ENCODE measurements around the gene WDR91. TPM values are rescaled to one million over a fixed set of nuclear protein-coding genes. Genes with fewer than 3 reads are reported as not detected.

Gene WDR91
- total RNA-seq, 1 donor from 2014 or later, result 5.4 TPM

DNA sequence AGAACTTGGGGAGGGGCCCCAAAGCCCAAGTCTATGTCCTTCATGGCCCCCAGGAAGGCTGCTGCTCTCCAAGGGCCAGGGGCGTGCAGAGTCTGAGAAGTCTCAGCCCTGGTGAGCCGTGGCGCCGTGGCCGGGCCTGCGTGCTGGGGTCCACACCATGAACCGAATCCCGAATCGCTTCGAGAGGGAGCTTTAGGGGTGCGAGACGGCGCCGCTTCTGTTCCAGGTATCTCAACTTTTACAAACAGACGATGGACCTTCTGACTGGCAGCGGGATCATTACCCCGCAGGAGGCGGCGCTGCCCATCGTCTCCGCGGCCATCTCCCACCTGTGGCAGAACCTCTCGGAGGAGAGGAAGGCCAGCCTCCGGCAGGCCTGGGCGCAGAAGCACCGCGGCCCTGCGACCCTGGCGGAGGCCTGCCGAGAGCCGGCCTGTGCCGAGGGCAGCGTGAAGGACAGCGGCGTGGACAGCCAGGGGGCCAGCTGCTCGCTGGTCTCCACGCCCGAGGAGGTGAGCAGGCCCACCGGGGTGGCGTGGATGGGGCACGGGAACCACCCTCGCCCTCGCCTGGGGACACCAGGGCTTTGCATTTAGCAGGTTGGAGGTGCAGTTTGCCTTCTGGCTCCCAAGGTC lies 35.0 kb upstream of the WDR91 start:
- Histone ChIP-seq H3K79me2 (ENCODE audit: low read depth) (no peaks in the 10 kb centered on the region), H3F3A (ENCODE audit: low read depth) (no peaks in the 10 kb centered on the region), H3K27ac (no peak overlapping the region), H2AFZ (replicated peaks) (no peak overlapping the region), H3K9ac (no peak overlapping the region), H3K4me1 (no peaks in the 10 kb centered on the region), H3K27me3 (no peaks in the 10 kb centered on the region), H4K20me1 (ENCODE audit: low read depth) (no peaks in the 10 kb centered on the region), H3K4me2 (no peak overlapping the region), H3K9me3 (ENCODE audit: low read depth) (no peaks in the 10 kb centered on the region), H3K36me3 (no peaks in the 10 kb centered on the region), H3K4me3 (no peak overlapping the region)
- Mint-ChIP-seq H3K27me3 (ENCODE audit: insufficient read depth, low read depth) (peaks cover 4% of the 10 kb centered on the region), H3K27ac (no peak overlapping the region), H3K9me3 (no peaks in the 10 kb centered on the region), H3K36me3 (no peaks in the 10 kb centered on the region), H3K4me1 (no peaks in the 10 kb centered on the region), H3K4me3 (no peak overlapping the region)
- no peak for DNase-seq (ENCODE audit: low spot score)
- TF ChIP-seq, protein P1, sequence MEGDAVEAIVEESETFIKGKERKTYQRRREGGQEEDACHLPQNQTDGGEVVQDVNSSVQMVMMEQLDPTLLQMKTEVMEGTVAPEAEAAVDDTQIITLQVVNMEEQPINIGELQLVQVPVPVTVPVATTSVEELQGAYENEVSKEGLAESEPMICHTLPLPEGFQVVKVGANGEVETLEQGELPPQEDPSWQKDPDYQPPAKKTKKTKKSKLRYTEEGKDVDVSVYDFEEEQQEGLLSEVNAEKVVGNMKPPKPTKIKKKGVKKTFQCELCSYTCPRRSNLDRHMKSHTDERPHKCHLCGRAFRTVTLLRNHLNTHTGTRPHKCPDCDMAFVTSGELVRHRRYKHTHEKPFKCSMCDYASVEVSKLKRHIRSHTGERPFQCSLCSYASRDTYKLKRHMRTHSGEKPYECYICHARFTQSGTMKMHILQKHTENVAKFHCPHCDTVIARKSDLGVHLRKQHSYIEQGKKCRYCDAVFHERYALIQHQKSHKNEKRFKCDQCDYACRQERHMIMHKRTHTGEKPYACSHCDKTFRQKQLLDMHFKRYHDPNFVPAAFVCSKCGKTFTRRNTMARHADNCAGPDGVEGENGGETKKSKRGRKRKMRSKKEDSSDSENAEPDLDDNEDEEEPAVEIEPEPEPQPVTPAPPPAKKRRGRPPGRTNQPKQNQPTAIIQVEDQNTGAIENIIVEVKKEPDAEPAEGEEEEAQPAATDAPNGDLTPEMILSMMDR (IDR thresholded peaks at IDR 0.05), result no peak
- no peak for TF ChIP-seq EZH2 (IDR thresholded peaks at IDR 0.05)
- no peak for TF ChIP-seq EZH2phosphoT487 (IDR thresholded peaks at IDR 0.05)

DNA sequence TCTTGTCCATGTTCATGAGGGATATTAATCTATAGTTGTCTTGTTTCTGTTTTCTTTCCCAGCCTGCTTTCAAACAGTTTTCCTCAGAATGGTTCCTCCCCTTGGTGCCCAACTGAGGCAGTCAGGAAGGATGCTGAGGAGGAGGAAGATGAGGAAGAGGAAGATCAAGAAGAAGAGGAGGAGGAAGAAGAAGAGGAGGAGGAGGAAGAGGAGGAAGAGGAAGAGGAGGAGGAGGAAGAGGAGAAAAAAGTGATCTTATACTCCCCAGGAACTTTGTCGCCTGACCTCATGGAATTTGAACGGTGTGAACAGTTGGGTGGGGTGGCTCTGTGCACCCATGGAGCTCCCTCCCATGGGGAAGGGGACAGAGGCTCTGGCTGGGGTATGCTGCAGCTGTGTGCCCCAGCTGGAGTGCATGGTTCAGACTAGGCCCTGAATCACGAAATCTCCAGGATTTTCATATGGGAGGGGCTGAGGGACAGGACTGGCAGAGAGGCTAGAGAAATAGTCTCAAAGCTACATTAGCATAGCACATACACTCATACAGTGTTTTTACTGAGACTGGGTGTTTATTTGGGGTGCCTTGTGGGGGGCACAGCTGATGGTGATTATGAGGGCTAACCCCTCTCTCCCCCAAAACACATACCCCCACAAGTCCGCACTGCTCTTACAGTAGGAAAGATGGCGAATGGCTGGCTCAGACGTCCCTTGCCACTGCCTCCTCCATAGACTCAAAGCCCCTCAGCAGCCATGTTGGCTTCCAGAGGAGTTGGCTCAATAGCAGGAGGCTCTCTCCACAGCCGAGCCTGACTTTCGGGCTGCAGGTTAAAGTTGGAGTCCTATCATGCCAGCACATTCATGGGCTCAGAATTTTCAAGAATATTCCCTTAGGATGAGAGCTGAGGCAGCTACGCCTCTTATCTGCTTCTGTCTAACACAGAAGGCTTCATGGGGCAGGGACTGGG lies 34.2 kb upstream of the WDR91 start:
- DNase-seq (ENCODE audit: low spot score), result no peak
- Histone ChIP-seq H4K20me1 (ENCODE audit: low read depth) (no peaks in the 10 kb centered on the region), H3K36me3 (no peaks in the 10 kb centered on the region), H3K4me3 (no peak overlapping the region), H3K79me2 (ENCODE audit: low read depth) (no peaks in the 10 kb centered on the region), H3K4me2 (no peak overlapping the region), H3K4me1 (no peaks in the 10 kb centered on the region), H3K9me3 (ENCODE audit: low read depth) (no peaks in the 10 kb centered on the region), H2AFZ (replicated peaks) (no peak overlapping the region), H3K27me3 (no peaks in the 10 kb centered on the region), H3K9ac (no peak overlapping the region), H3F3A (ENCODE audit: low read depth) (no peaks in the 10 kb centered on the region), H3K27ac (no peak overlapping the region)
- Mint-ChIP-seq H3K27me3 (ENCODE audit: insufficient read depth, low read depth) (peaks cover 4% of the 10 kb centered on the region), H3K4me1 (no peaks in the 10 kb centered on the region), H3K27ac (no peak overlapping the region), H3K4me3 (no peak overlapping the region), H3K36me3 (no peaks in the 10 kb centered on the region), H3K9me3 (no peaks in the 10 kb centered on the region)
- TF ChIP-seq EZH2phosphoT487 (IDR thresholded peaks at IDR 0.05), result no peak
- no peak for TF ChIP-seq EZH2 (IDR thresholded peaks at IDR 0.05)
- TF ChIP-seq, protein P1 (IDR thresholded peaks at IDR 0.05), result no peak

DNA sequence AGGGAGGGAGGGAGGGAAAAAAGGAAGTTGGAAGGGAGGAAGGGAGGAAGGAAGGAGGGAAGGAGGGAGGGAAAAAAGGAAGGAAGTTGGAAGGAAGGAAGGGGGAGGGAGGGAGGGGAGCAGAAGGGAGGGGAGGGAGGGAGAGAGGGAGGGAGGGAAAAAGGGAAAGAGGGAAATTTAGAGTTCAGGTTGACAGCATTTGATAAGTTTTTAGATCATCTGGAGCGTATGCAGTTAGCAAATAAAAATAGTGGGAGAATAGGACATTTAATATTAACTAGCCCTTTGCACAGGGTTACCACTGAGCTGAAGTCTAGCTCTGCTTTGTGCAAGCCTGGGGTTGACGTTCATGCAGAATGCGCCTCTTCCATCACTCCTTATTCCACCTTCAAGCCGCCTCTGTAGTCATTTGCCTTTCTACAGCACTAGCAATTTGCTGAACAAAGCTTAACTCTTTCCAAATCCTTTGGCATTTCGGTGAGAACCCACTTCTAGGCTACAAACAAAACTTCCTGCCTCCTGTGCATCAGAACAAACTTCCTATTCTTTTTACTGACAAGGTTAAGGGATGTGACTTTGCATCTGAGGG lies 30.9 kb upstream of the WDR91 start:
- H3K27me3 Mint-ChIP-seq (ENCODE audit: insufficient read depth, low read depth), result peaks cover 7% of the 10 kb centered on the region
- Histone ChIP-seq H3K4me2 (no peak overlapping the region), H3K27ac (no peak overlapping the region), H3K9ac (no peak overlapping the region), H3F3A (ENCODE audit: low read depth) (no peaks in the 10 kb centered on the region), H2AFZ (replicated peaks) (no peak overlapping the region), H4K20me1 (ENCODE audit: low read depth) (no peaks in the 10 kb centered on the region), H3K79me2 (ENCODE audit: low read depth) (no peaks in the 10 kb centered on the region), H3K4me3 (no peak overlapping the region), H3K4me1 (no peaks in the 10 kb centered on the region), H3K27me3 (no peaks in the 10 kb centered on the region), H3K36me3 (no peaks in the 10 kb centered on the region), H3K9me3 (ENCODE audit: low read depth) (no peaks in the 10 kb centered on the region)
- H3K9me3 Mint-ChIP-seq, result no peaks in the 10 kb centered on the region
- no peaks in the 10 kb centered on the region for H3K4me1 Mint-ChIP-seq
- DNase-seq (ENCODE audit: low spot score), result no peak
- H3K36me3 Mint-ChIP-seq, result no peaks in the 10 kb centered on the region
- no peak overlapping the region for H3K4me3 Mint-ChIP-seq
- TF ChIP-seq EZH2phosphoT487 (IDR thresholded peaks at IDR 0.05) (no peak), EZH2 (IDR thresholded peaks at IDR 0.05) (no peak)
- TF ChIP-seq, protein P1 (IDR thresholded peaks at IDR 0.05), result no peak
- no peak overlapping the region for H3K27ac Mint-ChIP-seq
